Fibroblast of gingiva (primary cell): ENCODE data around the gene RRAD.

Source experiments
- DNase-seq: peaks from one replicate; pipeline ENCODE4 v3.0.0-alpha.2; 2011; ENCODE audit warnings: low read depth

The RRAD gene

GRCh38 chr16:66917741-66918140 lies 7.6 kb downstream of the RRAD start:
- DNase-seq = no peak

GRCh38 chr16:66916518-66916917 lies 8.8 kb downstream of the RRAD start:
- no peak for DNase-seq

- no peak for DNase-seq
These were observed 10.3 kb downstream of the RRAD start for GRCh38 chr16:66915041-66915440.

- DNase-seq = no peak
These were observed 10.8 kb downstream of the RRAD start for GRCh38 chr16:66914541-66914940.

GRCh38 chr16:66913711-66914110 lies 11.6 kb downstream of the RRAD start:
- no peak for DNase-seq

DNA sequence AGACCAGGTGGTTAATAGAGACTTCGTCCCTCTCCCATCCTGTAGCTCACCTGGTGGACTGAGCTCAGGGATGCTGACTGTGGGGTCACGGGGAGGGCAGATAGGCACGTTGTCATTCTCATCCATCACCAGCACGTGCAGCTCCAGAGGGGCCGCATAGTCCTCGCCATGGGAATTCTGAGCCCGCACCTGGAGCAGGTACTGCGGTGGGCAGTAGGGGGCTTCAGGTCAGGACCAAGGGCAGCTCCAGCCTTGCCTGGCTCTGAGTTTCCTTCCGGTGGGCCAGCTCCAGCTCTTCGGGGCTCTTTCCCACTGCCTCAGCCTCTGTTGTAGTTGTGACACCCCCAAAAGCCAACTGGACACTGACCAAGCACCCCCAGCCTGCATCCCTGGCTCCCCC lies 12.3 kb downstream of the RRAD start:
- DNase-seq = no peak

GRCh38 chr16:66911801-66912200 lies 13.5 kb downstream of the RRAD start:
- DNase-seq = no peak

DNA sequence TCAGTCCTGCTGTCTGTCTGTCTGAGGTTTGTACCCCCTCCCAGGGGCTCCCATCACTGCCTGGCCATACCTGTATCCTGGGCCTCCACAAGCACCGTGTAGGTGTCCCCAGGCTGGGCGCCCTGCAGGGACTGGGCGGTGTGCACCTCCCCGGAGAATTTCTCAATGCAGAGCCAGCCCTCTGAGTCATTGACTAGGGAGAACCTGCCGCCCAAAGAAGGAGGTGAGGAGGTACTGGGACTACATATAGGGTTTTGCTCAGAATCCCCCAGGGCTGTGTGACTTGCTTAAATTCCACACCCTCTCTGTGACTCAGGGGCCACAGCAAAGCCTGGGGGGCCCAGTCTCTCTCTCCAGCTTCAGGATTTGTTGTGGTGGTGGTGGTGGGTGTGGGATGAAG lies 14.2 kb downstream of the RRAD start:
- no peak for DNase-seq

DNA sequence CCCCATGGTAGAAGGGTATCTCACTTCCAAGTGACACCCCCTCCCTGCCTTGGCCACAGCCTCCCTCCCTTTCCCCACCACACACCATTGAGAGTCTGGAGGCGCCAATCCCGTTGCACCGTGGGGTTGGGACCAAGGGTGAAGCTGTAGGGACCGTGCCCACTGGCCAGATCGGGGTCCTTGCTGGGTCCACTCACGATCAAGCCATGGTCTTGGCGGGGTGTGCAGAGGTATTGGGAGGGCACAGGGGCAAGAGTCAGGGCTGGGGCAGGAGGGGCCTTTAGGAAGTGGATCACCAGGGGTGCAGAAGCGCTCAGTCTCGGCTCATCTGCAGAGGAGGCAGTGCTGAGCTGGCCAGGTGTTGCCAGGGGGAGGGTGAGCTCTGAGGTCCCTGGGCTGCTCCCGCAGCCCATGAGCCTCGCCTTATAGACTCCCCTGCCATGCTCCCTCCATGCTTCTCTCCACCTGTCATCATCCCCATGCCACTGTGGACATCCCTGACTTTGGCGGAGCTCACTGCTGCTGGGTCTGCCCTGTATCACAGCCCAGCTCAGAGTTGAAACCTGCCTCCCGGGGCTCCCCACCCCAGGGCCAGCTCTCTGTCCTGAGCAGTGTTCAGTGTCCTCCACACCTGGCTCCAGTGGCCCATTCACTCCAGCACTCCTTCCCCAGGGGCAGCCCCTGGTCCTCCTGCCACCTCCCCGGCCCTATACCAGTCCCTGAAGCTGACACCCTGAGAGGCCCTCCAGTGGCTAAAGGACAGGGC lies 15.0 kb downstream of the RRAD start:
- DNase-seq = no peak

DNA sequence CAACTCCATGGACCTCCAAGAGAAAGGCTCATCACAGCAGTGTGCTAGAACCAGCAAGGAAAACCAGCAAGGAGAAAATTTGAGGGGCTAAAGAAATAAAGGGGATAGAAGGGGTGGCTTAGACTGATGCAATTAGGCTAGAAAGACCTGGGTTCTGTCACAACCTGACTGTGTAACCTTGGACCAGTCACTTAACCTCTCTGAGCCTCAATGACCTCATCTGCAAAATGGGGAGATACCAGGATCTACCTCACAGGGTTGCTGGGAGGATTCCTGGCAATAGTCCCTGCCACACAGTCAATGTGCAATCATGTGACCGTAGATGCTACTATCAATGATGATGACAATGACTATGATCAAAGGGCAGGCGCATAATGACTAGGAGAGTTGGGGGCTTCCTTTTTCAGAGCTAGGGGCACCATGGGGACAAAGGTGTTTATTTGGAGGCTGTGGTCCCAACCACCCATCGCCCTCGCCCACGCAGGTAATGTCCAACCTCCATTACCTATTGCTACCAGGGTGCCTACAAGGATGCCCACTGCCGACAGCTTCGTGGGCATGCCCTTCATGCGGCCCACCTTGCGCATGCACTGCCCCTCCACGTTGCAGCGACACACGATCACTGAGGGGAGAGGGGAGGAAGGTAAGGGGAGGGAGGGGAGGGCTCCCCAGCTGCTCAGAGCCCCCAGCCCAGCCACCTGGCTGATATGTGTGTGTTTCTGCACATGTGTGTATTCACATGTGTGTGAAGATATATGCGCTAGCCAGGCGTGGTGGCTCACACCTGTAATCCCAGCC lies 16.4 kb downstream of the RRAD start:
- DNase-seq = no peak

GRCh38 chr16:66908116-66908515 lies 17.2 kb downstream of the RRAD start:
- no peak for DNase-seq

DNA sequence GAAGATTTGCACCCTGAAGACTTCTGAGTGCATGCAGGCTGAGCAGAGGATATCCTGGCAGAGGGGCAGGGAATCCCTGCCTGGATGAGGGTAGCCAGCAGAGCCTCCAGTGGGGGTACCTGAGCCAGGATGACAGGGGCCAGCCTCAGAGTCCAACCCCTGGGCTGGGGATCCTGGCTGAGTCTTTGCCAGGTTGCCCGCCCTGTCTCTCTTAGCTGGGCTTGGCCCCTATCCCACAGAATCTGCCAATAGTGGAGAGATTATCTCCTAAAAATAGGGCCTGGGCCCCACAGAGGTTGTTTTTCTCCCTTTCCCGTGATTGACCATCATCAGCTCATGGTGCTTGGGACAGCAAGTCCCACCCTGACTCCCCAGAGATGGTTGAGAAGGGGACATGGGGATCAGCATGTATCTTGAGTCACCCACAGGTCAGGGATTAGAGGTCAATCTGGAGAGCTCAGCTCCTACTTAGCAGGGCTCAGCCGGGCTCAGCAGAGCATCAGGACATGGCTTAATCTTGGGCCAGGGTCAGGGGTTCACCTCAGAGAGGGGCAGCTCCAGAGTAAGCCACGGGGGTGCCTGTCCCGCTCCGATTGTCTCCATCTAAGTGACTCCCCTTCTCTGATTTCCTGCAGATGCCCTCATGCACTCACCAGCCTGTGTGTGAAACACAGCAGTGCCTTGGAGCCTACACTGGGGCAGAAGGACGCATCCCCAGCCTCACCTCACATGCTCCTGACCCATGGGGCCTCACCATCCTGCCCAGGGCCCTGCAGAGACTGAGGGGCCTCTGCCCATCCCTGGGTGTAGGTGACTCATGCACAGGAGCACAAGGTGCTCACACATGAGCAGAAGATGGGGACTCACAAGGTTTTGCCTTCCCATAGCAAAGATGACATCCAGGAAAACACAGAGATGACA lies 18.2 kb downstream of the RRAD start:
- DNase-seq = no peak

GRCh38 chr16:66905633-66906539 lies 19.4 kb downstream of the RRAD start:
- DNase-seq = no peak

- DNase-seq = no peak
These were observed 20.3 kb downstream of the RRAD start for GRCh38 chr16:66904846-66905632.

DNA sequence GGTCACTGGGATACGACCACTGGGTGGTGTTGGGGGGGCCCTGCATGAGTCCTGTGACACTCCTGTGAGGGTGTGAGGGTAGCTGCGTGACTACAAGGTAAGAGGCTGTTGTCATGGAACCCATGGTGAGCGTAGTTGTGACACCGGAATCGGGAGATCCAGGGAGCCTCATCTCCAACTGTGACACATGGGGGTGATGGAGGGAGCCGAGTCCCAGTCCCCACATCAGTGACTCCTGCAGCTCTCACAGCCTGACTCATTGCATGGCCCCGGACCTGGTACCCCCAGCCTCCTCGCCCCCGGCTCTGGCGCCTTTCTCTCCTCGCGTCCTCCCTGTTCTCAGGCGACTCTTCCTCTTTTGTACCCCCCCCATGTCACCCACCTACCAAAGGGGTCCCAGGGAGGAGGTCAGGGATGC lies 20.9 kb downstream of the RRAD start:
- DNase-seq = no peak

GRCh38 chr16:66903544-66904427 lies 21.5 kb downstream of the RRAD start:
- no peak for DNase-seq

- no peak for DNase-seq
These were observed 22.4 kb downstream of the RRAD start for GRCh38 chr16:66902648-66903543.

- no peak for DNase-seq
These were observed 23.7 kb downstream of the RRAD start for GRCh38 chr16:66901626-66902025.
